ENCODE data around the gene SLC22A2.

SLC22A2 gene

DNA sequence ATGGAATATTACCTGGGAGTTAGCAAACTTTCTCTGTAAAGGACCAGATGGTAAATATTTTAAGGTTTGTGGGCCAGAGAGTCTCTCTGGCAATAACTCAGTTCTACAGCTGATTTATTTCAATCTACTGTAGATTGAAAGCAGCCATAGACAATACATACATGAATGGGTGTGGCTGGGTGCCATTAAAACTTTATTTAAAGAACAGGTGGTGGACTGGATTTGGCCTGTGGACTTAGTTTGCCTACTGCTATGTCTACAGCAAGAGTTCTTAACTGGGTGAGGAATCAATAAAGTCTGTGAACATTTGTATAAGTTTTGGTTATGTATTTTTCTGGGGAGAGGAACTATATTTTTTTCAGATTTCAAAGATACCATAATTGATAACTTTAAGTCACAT, 55.1 kb downstream of the SLC22A2 start:
- DNase-seq: no peak

DNA sequence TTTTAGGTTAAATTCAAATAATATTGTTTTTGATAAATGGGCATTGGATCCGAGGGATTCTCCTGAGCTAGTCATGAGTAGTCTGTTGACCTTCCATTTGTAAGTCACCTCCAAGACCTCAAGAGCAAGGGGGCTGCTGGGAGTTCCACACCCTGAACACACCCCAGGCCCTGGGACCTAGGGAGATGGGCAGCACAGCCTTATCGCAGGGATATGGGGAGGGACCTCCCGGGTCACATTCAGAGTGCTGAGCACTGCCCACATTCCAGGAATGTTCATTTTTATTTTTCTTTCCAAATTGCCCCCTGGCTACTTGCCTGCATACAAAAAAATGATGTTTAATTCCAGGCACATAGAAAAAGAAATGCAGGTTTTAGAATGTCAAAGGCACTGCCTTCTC, 55.5 kb downstream of the SLC22A2 start:
- DNase-seq: no peak

- no peak for DNase-seq
These were observed 56.2 kb downstream of the SLC22A2 start for GRCh38 chr6:160202411-160202810.

DNA sequence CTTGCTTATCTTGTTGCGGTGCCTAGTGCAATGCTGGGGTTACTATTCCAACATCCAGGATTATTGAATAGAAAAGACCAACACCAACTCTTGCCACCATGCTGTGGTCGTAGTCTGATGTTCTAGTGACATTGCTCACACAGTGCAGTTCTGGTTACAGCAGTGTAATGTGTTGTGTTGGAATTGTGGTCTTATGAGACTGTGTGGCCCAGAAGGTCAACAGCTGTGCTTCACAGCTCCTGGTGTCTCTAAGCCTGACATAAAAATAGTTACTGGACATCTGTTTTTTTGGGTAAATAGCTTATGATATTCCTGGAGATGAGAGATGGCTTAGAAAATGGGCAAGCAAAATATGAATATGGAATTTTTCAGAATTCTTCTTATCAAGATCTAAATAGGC, 57.6 kb downstream of the SLC22A2 start:
- DNase-seq: no peak

GRCh38 chr6:160198606-160199211, 59.9 kb downstream of the SLC22A2 start:
- DNase-seq: no peak

DNA sequence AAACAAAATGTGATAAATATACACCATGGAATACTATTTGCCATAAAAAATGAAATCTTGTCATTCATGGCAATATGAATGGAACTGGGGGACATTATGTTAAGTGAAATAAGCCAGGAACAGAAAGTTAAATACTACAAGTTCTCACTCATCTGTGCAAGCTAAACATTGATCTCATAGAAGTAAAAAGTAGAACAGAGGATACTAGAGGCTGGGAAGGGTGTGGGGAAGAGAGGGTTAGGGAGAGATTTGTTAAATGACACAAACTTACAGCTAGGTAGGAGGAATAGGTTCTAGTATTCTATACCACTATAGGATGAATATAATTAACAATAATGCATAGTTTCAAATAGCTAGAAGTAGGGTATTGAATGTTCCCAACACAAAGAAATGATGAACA, 61.0 kb downstream of the SLC22A2 start:
- DNase-seq: no peak

GRCh38 chr6:160194808-160195207, 63.8 kb downstream of the SLC22A2 start:
- no peak for DNase-seq

- DNase-seq: no peak
These were observed 65.8 kb downstream of the SLC22A2 start for GRCh38 chr6:160192840-160193239.

DNA sequence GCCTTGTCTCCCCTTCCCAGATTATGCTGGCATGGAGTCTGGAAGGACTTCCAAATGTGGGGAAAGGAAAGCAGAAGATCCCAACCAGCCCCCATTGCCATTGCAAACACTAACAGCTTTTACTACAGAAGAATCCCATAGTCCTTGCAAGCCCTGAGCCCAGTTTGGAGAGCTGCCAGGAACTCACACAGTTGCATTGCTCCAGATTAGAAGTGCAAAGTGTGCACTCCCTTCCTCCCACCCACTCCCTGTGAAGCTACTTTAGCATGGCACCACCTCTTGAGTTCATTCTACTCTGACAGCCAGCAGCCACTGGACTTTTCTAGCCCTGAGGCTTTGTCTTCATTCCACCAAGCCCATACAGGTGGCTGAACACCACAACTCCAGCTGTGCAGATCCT, 67.6 kb downstream of the SLC22A2 start:
- no peak for DNase-seq

DNA sequence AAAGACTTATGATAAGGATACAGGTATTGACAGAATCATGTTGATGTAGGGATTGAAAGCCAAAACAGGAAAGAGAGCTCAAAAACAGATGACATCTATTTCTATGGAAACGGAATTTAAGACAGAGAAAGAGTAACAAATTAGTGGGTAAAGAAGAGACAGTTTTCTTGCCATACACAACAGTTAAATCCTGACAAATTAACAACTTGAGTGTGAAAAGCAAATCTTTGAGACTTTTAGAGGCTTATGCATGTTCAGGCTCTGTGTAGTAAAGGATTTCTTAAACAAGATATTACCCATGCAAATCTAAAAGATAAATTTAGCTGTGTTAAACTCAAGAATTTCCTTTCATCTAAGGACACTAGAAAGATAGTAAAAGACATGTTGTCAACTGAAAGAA, 68.5 kb downstream of the SLC22A2 start:
- no peak for DNase-seq

GRCh38 chr6:160188773-160189172, 69.8 kb downstream of the SLC22A2 start:
- no peak for DNase-seq

- no peak for DNase-seq
These were observed 77.9 kb downstream of the SLC22A2 start for GRCh38 chr6:160180706-160181105.

DNA sequence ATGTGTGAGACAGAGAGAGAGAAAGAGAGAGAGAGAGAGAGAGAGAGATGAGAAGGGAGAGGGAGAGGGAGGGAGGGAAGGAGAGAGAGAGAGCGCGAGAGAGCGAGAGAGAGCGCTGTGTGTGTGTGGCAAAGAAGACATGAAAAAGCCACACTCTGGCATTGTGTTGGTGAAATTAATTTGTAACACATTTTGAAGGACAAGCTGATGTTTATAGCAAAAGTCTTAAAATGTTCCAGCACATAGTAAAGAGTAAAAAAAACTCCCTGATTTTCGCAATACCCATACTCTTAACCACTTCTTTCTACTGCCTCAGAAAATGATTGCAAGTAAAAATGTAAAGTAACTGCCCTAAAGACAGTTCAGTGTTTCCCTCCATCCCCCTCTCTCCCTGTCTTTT, 80.3 kb downstream of the SLC22A2 start:
- no peak for DNase-seq

- DNase-seq: no peak
These were observed 81.4 kb downstream of the SLC22A2 start for GRCh38 chr6:160177220-160177619.

DNA sequence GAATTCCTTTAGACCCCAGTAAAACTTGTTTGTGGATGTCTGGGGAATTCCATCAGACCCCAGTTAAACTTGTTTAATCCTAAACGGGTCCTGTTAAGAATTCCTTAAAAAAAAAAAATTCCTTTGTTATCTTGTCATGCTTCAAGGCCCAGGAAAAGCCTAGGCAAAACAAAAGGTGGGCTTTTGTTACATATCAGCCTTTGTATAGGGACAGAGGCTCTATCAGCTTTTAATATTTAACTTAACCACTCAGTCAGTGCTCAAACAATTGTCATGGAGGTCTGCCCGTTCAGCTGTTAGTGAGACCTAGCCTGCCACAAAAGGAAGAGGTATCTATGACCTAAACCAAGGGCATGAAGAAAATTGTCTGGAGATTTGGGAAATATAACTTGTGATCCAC, 83.9 kb downstream of the SLC22A2 start:
- no peak for DNase-seq

DNA sequence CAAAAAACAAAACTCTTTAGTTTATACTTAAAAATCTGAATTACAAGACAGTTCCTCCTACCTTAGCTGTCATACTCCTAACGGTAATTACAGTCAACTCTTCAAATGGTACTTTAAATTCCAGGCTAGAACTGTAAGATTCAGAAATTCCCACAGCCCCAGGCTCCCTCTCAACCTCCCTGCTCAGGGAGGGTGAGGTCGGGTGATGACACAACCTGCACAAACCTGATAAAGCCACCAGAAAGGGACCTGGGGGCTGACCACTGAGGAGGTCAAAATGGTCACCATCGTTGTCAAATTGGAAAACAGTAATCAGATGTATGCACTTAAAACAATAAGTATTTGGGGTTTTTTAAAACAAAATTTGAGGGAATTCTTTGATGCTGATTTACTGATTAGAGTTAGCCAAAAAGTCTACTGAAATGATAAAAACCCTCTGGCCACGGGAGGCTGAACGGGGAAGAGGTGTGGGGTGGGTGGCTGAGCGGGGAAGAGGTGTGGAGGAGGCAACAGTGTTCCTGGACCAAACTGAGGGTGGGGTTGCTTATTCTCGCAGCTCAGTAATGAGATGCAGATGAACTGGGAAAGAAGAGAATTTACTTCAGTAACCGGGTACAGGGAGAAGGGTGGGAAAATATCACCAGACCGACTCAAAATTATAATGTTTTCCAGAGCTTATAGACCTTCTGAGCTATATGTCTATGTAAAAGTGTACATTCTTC, 84.7 kb downstream of the SLC22A2 start:
- no peak for DNase-seq

GRCh38 chr6:160172704-160173103, 85.9 kb downstream of the SLC22A2 start:
- no peak for DNase-seq

DNA sequence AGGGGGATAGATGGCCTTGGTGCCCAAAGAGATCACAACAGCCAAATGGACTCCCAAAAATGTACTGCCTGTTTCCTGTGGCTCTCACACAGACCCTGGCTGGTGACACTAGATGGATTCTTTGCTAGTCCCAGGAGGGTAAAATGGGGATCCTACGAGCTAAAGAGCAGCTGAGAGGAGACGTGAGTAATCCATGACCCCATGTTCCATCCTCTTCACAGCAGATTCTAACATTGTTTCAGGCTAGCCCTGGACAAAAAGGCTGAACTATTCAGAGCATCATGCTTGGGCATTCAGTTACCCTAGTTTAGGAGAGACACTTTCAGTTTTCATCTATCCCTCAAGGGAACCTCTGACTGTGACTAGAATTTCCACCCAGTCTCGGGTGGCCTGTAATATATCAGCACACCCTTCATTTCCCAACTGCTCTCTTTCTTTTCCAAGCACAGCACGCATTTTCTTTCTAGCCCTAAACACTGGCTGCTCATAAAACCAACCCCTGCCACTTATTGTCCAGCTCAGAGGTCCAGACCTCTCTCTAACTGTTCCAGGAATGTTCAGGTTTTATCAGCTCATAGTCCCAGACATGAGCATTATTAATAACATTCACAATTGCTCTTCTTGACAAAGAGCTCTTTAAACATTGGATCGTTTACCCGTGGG, 88.5 kb downstream of the SLC22A2 start:
- DNase-seq: no peak

DNA sequence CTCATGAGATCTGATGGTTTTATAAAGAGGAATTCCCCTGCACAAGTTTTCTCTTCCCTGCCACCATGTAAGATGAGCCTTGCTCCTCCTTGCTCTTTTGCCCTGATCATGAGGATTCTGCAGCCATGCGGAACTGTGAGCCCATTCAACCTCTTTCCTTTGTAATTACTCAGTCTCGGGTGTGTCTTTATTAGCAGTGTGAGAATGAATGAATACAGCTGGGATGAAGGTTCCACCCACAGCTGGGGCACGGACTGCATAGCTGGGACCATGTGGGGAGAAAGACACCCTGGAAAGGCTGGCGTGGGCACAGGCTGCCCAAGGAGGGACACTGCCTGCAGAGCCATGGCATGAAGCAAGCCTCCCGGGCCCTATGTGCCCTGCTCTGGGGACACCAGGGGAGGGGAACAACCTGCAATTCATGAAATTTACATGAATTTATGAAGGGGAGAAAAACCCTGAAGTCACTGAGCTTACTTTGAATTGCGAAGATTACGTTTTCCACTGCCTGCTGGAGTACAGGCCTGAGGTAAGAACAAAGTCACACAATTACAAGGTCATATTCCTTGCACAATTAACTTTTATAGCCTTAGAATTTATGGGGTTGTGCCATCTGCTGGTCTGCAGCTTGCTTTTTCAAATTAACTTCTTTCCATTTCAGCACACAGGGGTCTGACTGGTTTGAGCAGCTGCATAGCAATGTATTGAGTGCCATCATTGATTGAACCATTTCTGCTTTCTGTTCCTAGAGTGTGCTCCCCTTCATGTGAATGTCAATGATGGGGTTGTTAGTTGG, 90.8 kb downstream of the SLC22A2 start:
- DNase-seq: no peak
